H9 (cell line): Measurements from ENCODE around the gene TLR3. TPM values are rescaled to one million over a fixed set of nuclear protein-coding genes. Genes with fewer than 3 reads are reported as not detected.

ENCODE experiments used
- DNase-seq: peaks from one replicate; pipeline ENCODE4 v3.0.0-alpha.2; 2017
- H2AFZ ChIP-seq: one replicate; pipeline ENCODE4 v1.6.1; 2013; ENCODE audit warnings: mild to moderate bottlenecking, low read length, control low read depth, moderate library complexity
- H2AK5ac ChIP-seq: 2 replicates; pipeline ENCODE4 v1.6.1; 2013; ENCODE audit warnings: low read length, control low read depth, mixed read lengths; ENCODE audit not compliant: insufficient read length
- H2BK120ac ChIP-seq: one replicate; pipeline ENCODE4 v1.6.1; 2013; ENCODE audit warnings: low read depth, mild to moderate bottlenecking, low read length, control low read depth, inconsistent platforms; ENCODE audit not compliant: poor library complexity, severe bottlenecking
- H2BK12ac ChIP-seq: 2 replicates; pipeline ENCODE4 v1.6.1; 2013; ENCODE audit warnings: low read length, control low read depth, mixed read lengths, low read depth; ENCODE audit not compliant: insufficient read length
- H2BK15ac ChIP-seq: 2 replicates; pipeline ENCODE4 v1.6.1; 2013; ENCODE audit warnings: low read depth, low read length, control low read depth
- H2BK20ac ChIP-seq: one replicate; pipeline ENCODE4 v1.6.1; 2013; ENCODE audit warnings: low read depth, mild to moderate bottlenecking, low read length, control low read depth, inconsistent platforms; ENCODE audit not compliant: poor library complexity, severe bottlenecking
- H2BK5ac ChIP-seq: 2 replicates; pipeline ENCODE4 v1.6.1; 2013; ENCODE audit warnings: low read length, control low read depth, mixed read lengths; ENCODE audit not compliant: insufficient read length
- H3K14ac ChIP-seq: 2 replicates; pipeline ENCODE4 v1.6.1; 2013; ENCODE audit warnings: low read length, control low read depth; ENCODE audit not compliant: insufficient read depth
- H3K18ac ChIP-seq: 2 replicates; pipeline ENCODE4 v1.6.1; 2013; ENCODE audit warnings: low read depth, mild to moderate bottlenecking, mixed read lengths, low read length, control low read depth; ENCODE audit not compliant: insufficient read length
- H3K23ac ChIP-seq: 2 replicates; pipeline ENCODE4 v1.6.1; 2013; ENCODE audit warnings: low read length, control low read depth, mixed read lengths, low read depth; ENCODE audit not compliant: insufficient read length
- H3K23me2 ChIP-seq: 2 replicates; pipeline ENCODE4 v1.6.1; 2013; ENCODE audit warnings: low read depth, mild to moderate bottlenecking, mixed read lengths, low read length, control low read depth; ENCODE audit not compliant: insufficient read length, poor library complexity, severe bottlenecking
- H3K27ac ChIP-seq: 2 replicates; pipeline ENCODE4 v1.5.1; 2013; ENCODE audit warnings: low read length, control low read depth, mixed read lengths, low read depth; ENCODE audit not compliant: insufficient read length
- H3K27me3 ChIP-seq: 2 replicates; pipeline ENCODE4 v1.6.1; 2013; ENCODE audit warnings: low read length, control low read depth, inconsistent platforms; ENCODE audit not compliant: insufficient read depth
- H3K4ac ChIP-seq: 2 replicates; pipeline ENCODE4 v1.6.1; 2013; ENCODE audit warnings: low read depth, mild to moderate bottlenecking, control low read depth, inconsistent platforms, low read length, moderate library complexity
- H3K4me1 ChIP-seq: 2 replicates; pipeline ENCODE4 v1.6.1; 2013; ENCODE audit warnings: low read length, control low read depth, inconsistent platforms; ENCODE audit not compliant: insufficient read depth
- H3K4me2 ChIP-seq: 2 replicates; pipeline ENCODE4 v1.6.1; 2013; ENCODE audit warnings: low read length, control low read depth, mixed read lengths; ENCODE audit not compliant: insufficient read length, insufficient read depth
- H3K56ac ChIP-seq: 2 replicates; pipeline ENCODE4 v1.6.1; 2013; ENCODE audit warnings: low read depth, mild to moderate bottlenecking, mixed read lengths, low read length, control low read depth; ENCODE audit not compliant: insufficient read length
- H3K79me1 ChIP-seq: 2 replicates; pipeline ENCODE4 v1.6.1; 2013; ENCODE audit warnings: low read depth, mild to moderate bottlenecking, moderate library complexity, low read length, control low read depth, inconsistent platforms; ENCODE audit not compliant: insufficient read depth, poor library complexity, severe bottlenecking
- H3K79me2 ChIP-seq: 2 replicates; pipeline ENCODE4 v1.6.1; 2013; ENCODE audit warnings: low read length, control low read depth, inconsistent platforms; ENCODE audit not compliant: insufficient read depth
- H3K9ac ChIP-seq: 2 replicates; pipeline ENCODE4 v1.6.1; 2013; ENCODE audit warnings: low read length, control low read depth, mixed read lengths; ENCODE audit not compliant: insufficient read length; ENCODE audit errors: extremely low read depth
- H3K9me3 ChIP-seq: one replicate; pipeline ENCODE4 v1.6.1; 2013; ENCODE audit warnings: low read depth, low read length, inconsistent platforms; ENCODE audit not compliant: control insufficient read depth
- H3T11ph ChIP-seq: one replicate; pipeline ENCODE4 v1.6.1; 2013; ENCODE audit warnings: mild to moderate bottlenecking, low read length, control low read depth, inconsistent platforms
- H4K20me1 ChIP-seq: one replicate; pipeline ENCODE4 v1.6.1; 2013; ENCODE audit not compliant: control insufficient read depth, insufficient read length, insufficient read depth
- H4K5ac ChIP-seq: 2 replicates; pipeline ENCODE4 v1.6.1; 2013; ENCODE audit warnings: low read depth, mild to moderate bottlenecking, mixed read lengths, low read length, control low read depth; ENCODE audit not compliant: insufficient read length
- H4K8ac ChIP-seq: replicated peaks from 2 replicates; pipeline ENCODE4 v1.6.1; 2013; ENCODE audit warnings: low read length, control low read depth, mixed read lengths, low read depth; ENCODE audit not compliant: insufficient read length
- H4K91ac ChIP-seq: 2 replicates; pipeline ENCODE4 v1.6.1; 2013; ENCODE audit warnings: low read depth, mild to moderate bottlenecking, moderate library complexity, mixed read lengths, low read length, control low read depth; ENCODE audit not compliant: insufficient read length
- H3K27ac Mint-ChIP-seq, 3 experiments: 2 replicates in 2 of 3; 3 replicates in 1 of 3; pipeline ENCODE4 v1.8.0; 2020 to 2021; ENCODE audit warnings: mixed read lengths in 3 of 3, mild to moderate bottlenecking in 1 of 3, moderate library complexity in 1 of 3
- H3K27me3 Mint-ChIP-seq: 2 replicates; pipeline ENCODE4 v1.8.0; 2021; ENCODE audit warnings: low read depth, mild to moderate bottlenecking, moderate library complexity, mixed read lengths
- H3K36me3 Mint-ChIP-seq, 3 experiments: 2 replicates in 2 of 3; 3 replicates in 1 of 3; pipeline ENCODE4 v1.8.0; 2020 to 2021; ENCODE audit warnings: low read depth in 3 of 3, mixed read lengths in 3 of 3; ENCODE audit not compliant: insufficient read depth in 1 of 3
- H3K4me1 Mint-ChIP-seq, 2 experiments: 2 replicates each; pipeline ENCODE4 v1.8.0; 2020; ENCODE audit warnings: mixed read lengths in 2 of 2
- H3K4me3 Mint-ChIP-seq, 2 experiments: 2 replicates in 1 of 2; 3 replicates in 1 of 2; pipeline ENCODE4 v1.8.0; 2020 to 2021; ENCODE audit warnings: mild to moderate bottlenecking in 2 of 2, mixed read lengths in 2 of 2, moderate library complexity in 1 of 2
- H3K9me3 Mint-ChIP-seq, 2 experiments: 2 replicates in 1 of 2; 3 replicates in 1 of 2; pipeline ENCODE4 v1.8.0; 2020; ENCODE audit warnings: mild to moderate bottlenecking in 2 of 2, mixed read lengths in 2 of 2, moderate library complexity in 1 of 2
- CTCF ChIP-seq: fragments of 200-600 bp; sonication (generic); conservative IDR thresholded peaks from 3 replicates; pipeline ENCODE4 v1.8.0; 2021; ENCODE audit warnings: antibody characterized with exemption, mild to moderate bottlenecking
- WGBS: extraction: QIAGEN DNeasy Blood & Tissue Kit; methylation state at CpG from one replicate; pipeline ENCODE4 v1.1.7; 2013; ENCODE audit warnings: missing lambda C conversion rate, low lambda C conversion rate, mixed read lengths; ENCODE audit not compliant: insufficient read length; ENCODE audit errors: extremely low coverage; 5-methylcytosine and 5-hydroxymethylcytosine counted together
- total RNA-seq: library from RNA; stranded (reverse); gene quantifications from 2 replicates; pipeline ENCODE4 v1.2.1, GENCODE V29; 2021

TLR3 gene
- total RNA-seq, 1 experiment from 2014 or later = 0.92 TPM

- Histone ChIP-seq H3K79me1 (no peaks in the 10 kb centered on the region), H3K23ac (no peak overlapping the region), H2BK120ac (no peak overlapping the region), H3K27ac (no peak overlapping the region), H3K9me3 (no peaks in the 10 kb centered on the region), H4K91ac (no peak overlapping the region), H3K4me2 (no peak overlapping the region), H2BK12ac (no peak overlapping the region), H3K27me3 (no peaks in the 10 kb centered on the region), H2BK20ac (no peak overlapping the region), H2AFZ (no peak overlapping the region), H3K4me1 (peaks cover 4% of the 10 kb centered on the region; the same call in 1 of the 2 replicates), H2BK5ac (no peak overlapping the region), H4K5ac (no peak overlapping the region), H3T11ph (no peak overlapping the region), H3K9ac (no peak overlapping the region), H4K8ac (no peak overlapping the region), H3K79me2 (no peaks in the 10 kb centered on the region), H2BK15ac (no peak overlapping the region), H4K20me1 (no peaks in the 10 kb centered on the region), H3K14ac (no peak overlapping the region), H3K4ac (no peak overlapping the region), H2AK5ac (no peak overlapping the region), H3K23me2 (no peaks in the 10 kb centered on the region), H3K18ac (no peak overlapping the region), H3K56ac (no peak overlapping the region)
- no peaks in the 10 kb centered on the region for H3K36me3 Mint-ChIP-seq
- peak overlapping the region in 1 of 3 experiments; percentile 24; a peak in 1 of 7 replicates for H3K27ac Mint-ChIP-seq
- no peaks in the 10 kb centered on the region for H3K27me3 Mint-ChIP-seq
- peaks cover 29% of the 10 kb centered on the region in 2 experiments for H3K4me1 Mint-ChIP-seq
- DNase-seq = no peak
- no peak for TF ChIP-seq CTCF
- no peak overlapping the region for H3K4me3 Mint-ChIP-seq
- no CpG with 5 or more reads among the region's 11 CpGs for WGBS
- no peaks in the 10 kb centered on the region for H3K9me3 Mint-ChIP-seq
Observed at GRCh38 chr4:186134861-186135260, 65.9 kb downstream of the TLR3 start.
